C4-2B (cell line): ENCODE data around the gene SH3GL3.

Experiments
- ZFX ChIP-seq: fragments of 450-650 bp; IDR thresholded peaks from 2 replicates; pipeline ENCODE4 v1.6.1; 2017
- TF ChIP-seq, protein P1 (sequence below): fragments of 450-650 bp; conservative IDR thresholded peaks from 2 replicates; pipeline ENCODE4 v1.5.1; 2017; ENCODE audit warnings: mild to moderate bottlenecking

DNA sequence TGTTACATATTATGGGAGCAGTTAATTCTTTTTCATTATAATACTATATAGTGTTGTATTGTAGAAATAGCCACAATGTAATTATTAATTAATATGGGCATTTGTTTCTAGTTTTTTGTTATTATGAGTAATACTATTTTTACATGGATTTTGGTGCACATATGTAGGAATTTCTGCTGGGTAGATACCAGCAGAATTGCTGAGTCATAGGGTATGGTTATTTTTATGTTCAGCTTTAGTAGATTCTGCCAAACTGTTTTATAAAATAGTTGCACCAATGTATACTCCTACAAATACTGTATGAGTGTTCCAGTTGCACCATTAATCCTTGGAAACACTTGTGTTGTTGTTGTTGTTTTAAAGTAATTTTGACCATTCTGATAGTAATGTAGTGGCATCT is 91.5 kb downstream of the SH3GL3 start:
- TF ChIP-seq, protein P1, sequence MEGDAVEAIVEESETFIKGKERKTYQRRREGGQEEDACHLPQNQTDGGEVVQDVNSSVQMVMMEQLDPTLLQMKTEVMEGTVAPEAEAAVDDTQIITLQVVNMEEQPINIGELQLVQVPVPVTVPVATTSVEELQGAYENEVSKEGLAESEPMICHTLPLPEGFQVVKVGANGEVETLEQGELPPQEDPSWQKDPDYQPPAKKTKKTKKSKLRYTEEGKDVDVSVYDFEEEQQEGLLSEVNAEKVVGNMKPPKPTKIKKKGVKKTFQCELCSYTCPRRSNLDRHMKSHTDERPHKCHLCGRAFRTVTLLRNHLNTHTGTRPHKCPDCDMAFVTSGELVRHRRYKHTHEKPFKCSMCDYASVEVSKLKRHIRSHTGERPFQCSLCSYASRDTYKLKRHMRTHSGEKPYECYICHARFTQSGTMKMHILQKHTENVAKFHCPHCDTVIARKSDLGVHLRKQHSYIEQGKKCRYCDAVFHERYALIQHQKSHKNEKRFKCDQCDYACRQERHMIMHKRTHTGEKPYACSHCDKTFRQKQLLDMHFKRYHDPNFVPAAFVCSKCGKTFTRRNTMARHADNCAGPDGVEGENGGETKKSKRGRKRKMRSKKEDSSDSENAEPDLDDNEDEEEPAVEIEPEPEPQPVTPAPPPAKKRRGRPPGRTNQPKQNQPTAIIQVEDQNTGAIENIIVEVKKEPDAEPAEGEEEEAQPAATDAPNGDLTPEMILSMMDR = no peak
- no peak for TF ChIP-seq ZFX
